CD4-positive, alpha-beta T cell (primary cell): ENCODE measurements around the gene EFHC2. TPM values are rescaled to one million over a fixed set of nuclear protein-coding genes. Genes with fewer than 3 reads are reported as not detected.
A peak's percentile ranks its signal among the peaks of the same experiment; 100 is the strongest.

ENCODE experiments used
- ATAC-seq: fragments of 200-7000 bp; cut with Tn5 transposase; one replicate; pipeline ENCODE4 v1.10.0; 2022; ENCODE audit warnings: mild to moderate bottlenecking; ENCODE audit not compliant: poor library complexity
- CTCF ChIA-PET: fragments of 350-600 bp; sonication (Branson Sonifier 250); formaldehyde crosslinking; loops from one replicate; lab custom pipeline; 2021; ENCODE audit warnings: antibody characterized with exemption, inconsistent platforms; lab: Charles Lee
- POLR2A ChIA-PET: fragments of 350-600 bp; sonication (Branson Sonifier 250); formaldehyde crosslinking; loops from one replicate; lab custom pipeline; 2021; ENCODE audit warnings: antibody characterized with exemption, inconsistent platforms; lab: Charles Lee
- DNase-seq, 14 experiments: peaks; one replicate each; pipeline ENCODE4 v3.0.0-alpha.2; 2013 to 2020; ENCODE audit warnings: mixed read lengths in 2 of 14
- H3K27ac ChIP-seq, 2 donors: one replicate each; pipeline versions ENCODE4 v1.5.1 to v1.7.0; 2013; ENCODE audit warnings: low read length in 2 of 2, low read depth in 1 of 2, mild to moderate bottlenecking in 1 of 2
- H3K27me3 ChIP-seq, 2 experiments: 1 replicate in 1 of 2; 2 replicates in 1 of 2; pipeline versions ENCODE4 v1.6.1 to v1.7.0; 2013; ENCODE audit warnings: low read length in 2 of 2, control low read depth in 1 of 2, mild to moderate bottlenecking in 1 of 2, moderate library complexity in 1 of 2; ENCODE audit not compliant: insufficient read depth in 2 of 2, control insufficient read depth in 1 of 2
- H3K36me3 ChIP-seq: one replicate; pipeline ENCODE4 v1.6.1; 2013; ENCODE audit warnings: low read length, control low read depth; ENCODE audit not compliant: insufficient read depth
- H3K4me1 ChIP-seq: one replicate; pipeline ENCODE4 v1.6.1; 2013; ENCODE audit warnings: low read length, control low read depth; ENCODE audit not compliant: insufficient read depth
- H3K4me3 ChIP-seq: one replicate; pipeline ENCODE4 v1.5.1; 2013; ENCODE audit warnings: mild to moderate bottlenecking, low read length, moderate library complexity
- H3K9me3 ChIP-seq, 2 experiments: 1 replicate in 1 of 2; 2 replicates in 1 of 2; pipeline versions ENCODE4 v1.6.1 to v1.7.0; 2013; ENCODE audit warnings: low read length in 2 of 2, mild to moderate bottlenecking in 2 of 2, control low read depth in 1 of 2, moderate library complexity in 1 of 2; ENCODE audit not compliant: control insufficient read depth in 1 of 2, insufficient read depth in 1 of 2
- H3K27ac Mint-ChIP-seq: one replicate; pipeline ENCODE4 v1.8.0; 2020; ENCODE audit warnings: mixed read lengths
- H3K27me3 Mint-ChIP-seq: one replicate; pipeline ENCODE4 v1.8.0; 2021; ENCODE audit warnings: mixed read lengths
- H3K36me3 Mint-ChIP-seq: one replicate; pipeline ENCODE4 v1.8.0; 2021; ENCODE audit warnings: low read depth, mixed read lengths
- H3K4me1 Mint-ChIP-seq: one replicate; pipeline ENCODE4 v1.8.0; 2021; ENCODE audit warnings: low read depth, mixed read lengths
- H3K4me3 Mint-ChIP-seq: one replicate; pipeline ENCODE4 v1.8.0; 2020; ENCODE audit warnings: mild to moderate bottlenecking, mixed read lengths
- H3K9me3 Mint-ChIP-seq: one replicate; pipeline ENCODE4 v1.8.0; 2020; ENCODE audit warnings: mixed read lengths
- intact Hi-C, 2 experiments: fragments of 100-400 bp; cut with DNase I in 1 of 2; cut with micrococcal nuclease in 1 of 2; formaldehyde crosslinking; loops; one replicate each; pipeline versions ENCODE4 v1.15.1 to v1.9.0; 2023 to 2025; cut with DNase I, micrococcal nuclease
- total RNA-seq, 174 experiments: library from RNA in 2 of 174; stranded (reverse) in 2 of 174; gene quantifications; one replicate each; pipeline ENCODE4 v1.2.3 and lab custom pipeline; 2021 to 2026
- TF ChIP-seq, protein P1 (sequence below): fragments of 200-600 bp; IDR thresholded peaks from one replicate; pipeline ENCODE4 v1.8.0; 2022; ENCODE audit warnings: antibody characterized with exemption, mild to moderate bottlenecking

The EFHC2 gene
- total RNA-seq, 2 experiments from 2014 or later: 2.7 to 3.0 TPM

DNA sequence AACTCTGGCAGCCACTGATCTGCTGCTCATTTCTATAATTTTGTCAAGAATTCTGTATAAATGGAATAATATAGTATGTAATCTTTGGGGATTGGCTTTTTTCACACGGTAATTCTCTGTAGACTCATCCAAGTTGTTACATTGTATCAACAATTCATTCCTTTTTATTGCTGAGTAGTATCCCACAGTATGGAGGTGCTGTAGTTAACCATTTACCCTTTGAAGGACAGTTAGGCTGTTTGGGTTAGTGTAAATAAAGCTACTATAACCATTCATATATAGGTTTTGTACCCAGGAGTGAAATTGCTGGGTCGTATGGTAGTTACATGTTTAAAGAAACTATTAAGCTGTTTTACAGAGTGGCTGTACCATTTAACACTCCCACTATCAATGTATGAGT, 213.3 kb downstream of the EFHC2 start:
- H3K27ac Mint-ChIP-seq: no peak overlapping the region
- TF ChIP-seq, protein P1, sequence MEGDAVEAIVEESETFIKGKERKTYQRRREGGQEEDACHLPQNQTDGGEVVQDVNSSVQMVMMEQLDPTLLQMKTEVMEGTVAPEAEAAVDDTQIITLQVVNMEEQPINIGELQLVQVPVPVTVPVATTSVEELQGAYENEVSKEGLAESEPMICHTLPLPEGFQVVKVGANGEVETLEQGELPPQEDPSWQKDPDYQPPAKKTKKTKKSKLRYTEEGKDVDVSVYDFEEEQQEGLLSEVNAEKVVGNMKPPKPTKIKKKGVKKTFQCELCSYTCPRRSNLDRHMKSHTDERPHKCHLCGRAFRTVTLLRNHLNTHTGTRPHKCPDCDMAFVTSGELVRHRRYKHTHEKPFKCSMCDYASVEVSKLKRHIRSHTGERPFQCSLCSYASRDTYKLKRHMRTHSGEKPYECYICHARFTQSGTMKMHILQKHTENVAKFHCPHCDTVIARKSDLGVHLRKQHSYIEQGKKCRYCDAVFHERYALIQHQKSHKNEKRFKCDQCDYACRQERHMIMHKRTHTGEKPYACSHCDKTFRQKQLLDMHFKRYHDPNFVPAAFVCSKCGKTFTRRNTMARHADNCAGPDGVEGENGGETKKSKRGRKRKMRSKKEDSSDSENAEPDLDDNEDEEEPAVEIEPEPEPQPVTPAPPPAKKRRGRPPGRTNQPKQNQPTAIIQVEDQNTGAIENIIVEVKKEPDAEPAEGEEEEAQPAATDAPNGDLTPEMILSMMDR: no peak
- Histone ChIP-seq H3K9me3 (no peaks in the 10 kb centered on the region), H3K27me3 (no peaks in the 10 kb centered on the region), H3K36me3 (no peaks in the 10 kb centered on the region), H3K4me3 (no peak overlapping the region), H3K4me1 (no peaks in the 10 kb centered on the region), H3K27ac (no peak overlapping the region)
- ATAC-seq: no peak
- peaks cover 5% of the 10 kb centered on the region for H3K27me3 Mint-ChIP-seq
- no peaks in the 10 kb centered on the region for H3K36me3 Mint-ChIP-seq
- CTCF ChIA-PET: no interaction called here
- H3K4me3 Mint-ChIP-seq: no peak overlapping the region
- intact Hi-C loops: no loop called here
- no peaks in the 10 kb centered on the region for H3K9me3 Mint-ChIP-seq
- POLR2A ChIA-PET: no interaction called here
- H3K4me1 Mint-ChIP-seq: no peaks in the 10 kb centered on the region
- DNase-seq: no peak

DNA sequence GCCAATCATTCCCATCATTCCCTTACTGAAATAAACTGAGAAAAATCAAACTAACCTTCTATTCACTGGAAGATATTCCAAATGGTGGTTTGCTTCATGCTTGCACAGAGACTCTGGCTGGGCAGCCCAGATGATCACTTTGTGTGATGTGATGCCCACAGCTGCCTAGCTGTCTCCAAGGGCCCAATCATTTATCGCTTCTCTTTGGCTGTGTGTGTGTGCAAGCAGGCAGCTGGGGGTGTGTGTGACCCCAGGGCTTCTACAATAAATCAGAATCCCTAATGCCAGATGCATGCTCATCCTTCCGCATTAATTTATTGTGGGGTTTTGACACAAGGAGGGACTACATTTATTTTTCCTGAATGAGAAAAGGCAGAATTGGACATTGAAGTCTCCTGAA, 230.1 kb downstream of the EFHC2 start:
- Mint-ChIP-seq H3K27ac (no peak overlapping the region), H3K4me1 (no peaks in the 10 kb centered on the region), H3K4me3 (no peak overlapping the region), H3K36me3 (no peaks in the 10 kb centered on the region), H3K27me3 (no peaks in the 10 kb centered on the region), H3K9me3 (no peaks in the 10 kb centered on the region)
- H3K4me1 ChIP-seq: no peaks in the 10 kb centered on the region
- intact Hi-C loops: no loop called here
- TF ChIP-seq, protein P1: no peak
- H3K27ac ChIP-seq: no peak overlapping the region
- H3K4me3 ChIP-seq: no peak overlapping the region
- POLR2A ChIA-PET: no interaction called here
- H3K36me3 ChIP-seq: no peaks in the 10 kb centered on the region
- CTCF ChIA-PET: no interaction called here
- H3K27me3 ChIP-seq: peaks cover 0 to 4% of the 10 kb centered on the region in 2 experiments
- ATAC-seq: no peak
- no peak for DNase-seq
- no peaks in the 10 kb centered on the region for H3K9me3 ChIP-seq

DNA sequence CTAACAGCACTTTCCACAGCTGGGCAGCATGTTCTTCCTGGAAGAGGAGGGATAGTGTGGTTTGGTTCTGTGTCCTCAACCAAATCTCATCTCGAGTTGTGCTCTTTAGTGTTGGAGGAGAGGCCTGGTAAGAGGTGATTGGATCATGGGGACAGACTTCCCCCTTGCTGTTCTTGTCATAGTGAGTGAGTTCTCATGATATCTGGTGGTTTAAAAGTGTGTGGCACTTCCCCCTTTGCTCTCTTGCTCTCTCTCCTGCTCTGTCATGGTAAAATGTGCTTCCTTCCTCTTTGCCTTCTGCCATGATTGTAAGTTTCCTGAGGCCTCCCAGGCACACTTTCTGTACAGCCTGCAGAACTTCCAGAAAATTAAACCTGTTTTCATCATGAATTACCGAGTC, 236.6 kb downstream of the EFHC2 start:
- H3K27me3 ChIP-seq: peaks cover 0 to 4% of the 10 kb centered on the region in 2 experiments
- no peaks in the 10 kb centered on the region for H3K4me1 ChIP-seq
- ChIA-PET POLR2A (no interaction called here), CTCF (no interaction called here)
- Mint-ChIP-seq H3K9me3 (no peaks in the 10 kb centered on the region), H3K27ac (no peak overlapping the region), H3K4me3 (no peak overlapping the region), H3K27me3 (no peaks in the 10 kb centered on the region), H3K36me3 (no peaks in the 10 kb centered on the region), H3K4me1 (no peaks in the 10 kb centered on the region)
- H3K4me3 ChIP-seq: no peak overlapping the region
- TF ChIP-seq, protein P1: no peak
- intact Hi-C loops: no loop called here
- ATAC-seq (no peak), DNase-seq (peak in 1 of 14 experiments; percentile 3)
- no peaks in the 10 kb centered on the region for H3K9me3 ChIP-seq
- H3K27ac ChIP-seq: no peak overlapping the region
- H3K36me3 ChIP-seq: no peaks in the 10 kb centered on the region
